Naive B cell (primary cell): Measurements from ENCODE around the gene CACNA1D. TPM values are rescaled to one million over a fixed set of nuclear protein-coding genes. Genes with fewer than 3 reads are reported as not detected.
A peak's percentile ranks its signal among the peaks of the same experiment; 100 is the strongest.

Source experiments
- ATAC-seq, 2 donors: fragments of 150-1000 bp; cut with Tn5 transposase; 2 replicates each; pipeline ENCODE4 v1.10.0; 2021; ENCODE audit warnings: low read depth in 2 of 2, mild to moderate bottlenecking in 2 of 2, moderate library complexity in 2 of 2
- DNase-seq: peaks from one replicate; pipeline ENCODE4 v3.0.0; 2022
- H3K27ac Mint-ChIP-seq, 6 donors: one replicate each; pipeline ENCODE4 v1.8.0; 2020 to 2022; ENCODE audit warnings: mild to moderate bottlenecking in 6 of 6, mixed read lengths in 6 of 6, moderate library complexity in 5 of 6, inconsistent platforms in 2 of 6
- H3K27me3 Mint-ChIP-seq, 3 donors: one replicate each; pipeline ENCODE4 v1.8.0; 2021 to 2022; ENCODE audit warnings: mixed read lengths in 3 of 3, mild to moderate bottlenecking in 1 of 3
- H3K36me3 Mint-ChIP-seq, 2 donors: one replicate each; pipeline ENCODE4 v1.8.0; 2020 to 2022; ENCODE audit warnings: mixed read lengths in 2 of 2, inconsistent platforms in 1 of 2, mild to moderate bottlenecking in 1 of 2
- H3K4me1 Mint-ChIP-seq, 3 donors: one replicate each; pipeline ENCODE4 v1.8.0; 2020 to 2022; ENCODE audit warnings: mixed read lengths in 3 of 3, inconsistent platforms in 1 of 3, mild to moderate bottlenecking in 1 of 3, moderate library complexity in 1 of 3
- H3K4me3 Mint-ChIP-seq, 8 donors: one replicate each; pipeline ENCODE4 v1.8.0; 2020 to 2022; ENCODE audit warnings: mild to moderate bottlenecking in 8 of 8, mixed read lengths in 8 of 8, moderate library complexity in 8 of 8, inconsistent platforms in 2 of 8
- H3K9me3 Mint-ChIP-seq, 7 donors: one replicate each; pipeline ENCODE4 v1.8.0; 2020 to 2022; ENCODE audit warnings: mixed read lengths in 7 of 7, mild to moderate bottlenecking in 5 of 7, inconsistent platforms in 2 of 7, moderate library complexity in 1 of 7
- polyA plus RNA-seq, 6 donors: library from polyadenylated mRNA; unstranded; fragments of 300-500 nt; fragmentation: Illumina TruSeq; gene quantifications; one replicate each; pipeline ENCODE4 v1.2.3, GENCODE V29; 2021; ENCODE audit warnings: low read depth in 6 of 6

Gene CACNA1D
- polyA plus RNA-seq, 6 donors from 2014 or later, result not detected

GRCh38 chr3:53705774-53706173 lies 211.4 kb downstream of the CACNA1D start:
- Mint-ChIP-seq H3K4me1 (peaks cover 0 to 5% (median 0%) of the 10 kb centered on the region in 3 donors), H3K9me3 (no peaks in the 10 kb centered on the region), H3K36me3 (no peaks in the 10 kb centered on the region), H3K4me3 (no peak overlapping the region), H3K27ac (no peak overlapping the region), H3K27me3 (no peaks in the 10 kb centered on the region)
- ATAC-seq (no peak), DNase-seq (no peak)

- no peak for DNase-seq
- no peak for ATAC-seq
- no peaks in the 10 kb centered on the region for H3K9me3 Mint-ChIP-seq
- H3K4me3 Mint-ChIP-seq, result no peak overlapping the region
- H3K27ac Mint-ChIP-seq, result no peak overlapping the region
- no peaks in the 10 kb centered on the region for H3K36me3 Mint-ChIP-seq
- H3K4me1 Mint-ChIP-seq, result peaks cover 0 to 5% (median 3%) of the 10 kb centered on the region in 3 donors
- H3K27me3 Mint-ChIP-seq, result no peaks in the 10 kb centered on the region
These were observed 212.8 kb downstream of the CACNA1D start for GRCh38 chr3:53707222-53707621.

GRCh38 chr3:53708001-53708621 lies 213.7 kb downstream of the CACNA1D start:
- DNase-seq (no peak), ATAC-seq (no peak)
- Mint-ChIP-seq H3K9me3 (no peaks in the 10 kb centered on the region), H3K36me3 (no peaks in the 10 kb centered on the region), H3K27ac (no peak overlapping the region), H3K27me3 (no peaks in the 10 kb centered on the region), H3K4me3 (no peak overlapping the region), H3K4me1 (peaks cover 0 to 11% (median 5%) of the 10 kb centered on the region in 3 donors)

GRCh38 chr3:53709256-53709655 lies 214.8 kb downstream of the CACNA1D start:
- ATAC-seq (no peak), DNase-seq (no peak)
- H3K9me3 Mint-ChIP-seq, result no peaks in the 10 kb centered on the region
- H3K36me3 Mint-ChIP-seq, result no peaks in the 10 kb centered on the region
- H3K4me3 Mint-ChIP-seq, result no peak overlapping the region
- peaks cover 0 to 11% (median 5%) of the 10 kb centered on the region in 3 donors for H3K4me1 Mint-ChIP-seq
- H3K27me3 Mint-ChIP-seq, result no peaks in the 10 kb centered on the region
- peak overlapping the region in 1 of 6 donors; percentile 42 for H3K27ac Mint-ChIP-seq

GRCh38 chr3:53709860-53710674 lies 215.7 kb downstream of the CACNA1D start:
- Mint-ChIP-seq H3K27me3 (no peaks in the 10 kb centered on the region), H3K4me3 (no peak overlapping the region), H3K9me3 (no peaks in the 10 kb centered on the region), H3K36me3 (no peaks in the 10 kb centered on the region), H3K4me1 (peaks cover 0 to 11% (median 5%) of the 10 kb centered on the region in 3 donors), H3K27ac (peak overlapping the region in 1 of 6 donors; percentile 42)
- DNase-seq (peak; percentile 42), ATAC-seq (peak; percentile 63 to 70)

- DNase-seq (no peak), ATAC-seq (no peak)
- Mint-ChIP-seq H3K27me3 (no peaks in the 10 kb centered on the region), H3K36me3 (no peaks in the 10 kb centered on the region), H3K27ac (no peak overlapping the region), H3K4me3 (no peak overlapping the region), H3K9me3 (no peaks in the 10 kb centered on the region), H3K4me1 (peaks cover 0 to 11% (median 5%) of the 10 kb centered on the region in 3 donors)
These were observed 217.0 kb downstream of the CACNA1D start for GRCh38 chr3:53711387-53711786.

- peak overlapping the region in 1 of 6 donors; percentile 44 for H3K27ac Mint-ChIP-seq
- no peaks in the 10 kb centered on the region for H3K36me3 Mint-ChIP-seq
- H3K4me1 Mint-ChIP-seq, result peaks cover 7 to 19% (median 15%) of the 10 kb centered on the region in 3 donors
- H3K9me3 Mint-ChIP-seq, result no peaks in the 10 kb centered on the region
- no peaks in the 10 kb centered on the region for H3K27me3 Mint-ChIP-seq
- H3K4me3 Mint-ChIP-seq, result no peak overlapping the region
- DNase-seq, result no peak
- no peak for ATAC-seq
These were observed 218.5 kb downstream of the CACNA1D start for GRCh38 chr3:53712817-53713388.

GRCh38 chr3:53713626-53714025 lies 219.2 kb downstream of the CACNA1D start:
- ATAC-seq, result no peak
- Mint-ChIP-seq H3K27me3 (no peaks in the 10 kb centered on the region), H3K27ac (peak overlapping the region in 1 of 6 donors; percentile 26), H3K4me1 (peaks cover 7 to 19% (median 15%) of the 10 kb centered on the region in 3 donors), H3K36me3 (no peaks in the 10 kb centered on the region), H3K9me3 (no peaks in the 10 kb centered on the region), H3K4me3 (no peak overlapping the region)
- DNase-seq, result no peak

- H3K27ac Mint-ChIP-seq, result no peak overlapping the region
- DNase-seq (no peak), ATAC-seq (no peak)
- H3K4me3 Mint-ChIP-seq, result no peak overlapping the region
- peaks cover 7 to 19% (median 10%) of the 10 kb centered on the region in 3 donors for H3K4me1 Mint-ChIP-seq
- peaks cover 0 to 7% (median 0%) of the 10 kb centered on the region in 3 donors for H3K27me3 Mint-ChIP-seq
- no peaks in the 10 kb centered on the region for H3K36me3 Mint-ChIP-seq
- H3K9me3 Mint-ChIP-seq, result no peaks in the 10 kb centered on the region
These were observed 221.5 kb downstream of the CACNA1D start for GRCh38 chr3:53715815-53716483.

- ATAC-seq (no peak), DNase-seq (no peak)
- Mint-ChIP-seq H3K4me3 (no peak overlapping the region), H3K27me3 (peaks cover 0 to 16% (median 6%) of the 10 kb centered on the region in 3 donors), H3K9me3 (no peaks in the 10 kb centered on the region), H3K27ac (no peak overlapping the region), H3K36me3 (no peaks in the 10 kb centered on the region), H3K4me1 (peaks cover 7 to 18% (median 10%) of the 10 kb centered on the region in 3 donors)
These were observed 222.6 kb downstream of the CACNA1D start for GRCh38 chr3:53716998-53717397.

- Mint-ChIP-seq H3K9me3 (no peaks in the 10 kb centered on the region), H3K36me3 (no peaks in the 10 kb centered on the region), H3K27me3 (peaks cover 5 to 23% (median 14%) of the 10 kb centered on the region in 3 donors), H3K4me1 (peaks cover 7 to 10% (median 8%) of the 10 kb centered on the region in 3 donors), H3K27ac (no peak overlapping the region), H3K4me3 (no peak overlapping the region)
- no peak for DNase-seq
- no peak for ATAC-seq
These were observed 224.1 kb downstream of the CACNA1D start for GRCh38 chr3:53718462-53718861.

GRCh38 chr3:53719796-53720195 lies 225.4 kb downstream of the CACNA1D start:
- Mint-ChIP-seq H3K27ac (no peak overlapping the region), H3K9me3 (no peaks in the 10 kb centered on the region), H3K27me3 (peaks cover 14 to 34% (median 21%) of the 10 kb centered on the region in 3 donors), H3K4me3 (no peak overlapping the region), H3K4me1 (peaks cover 7 to 10% (median 8%) of the 10 kb centered on the region in 3 donors), H3K36me3 (no peaks in the 10 kb centered on the region)
- ATAC-seq (no peak), DNase-seq (no peak)
